Breast epithelium (tissue), 4 donors: Measurements from ENCODE around the gene CD80. TPM values are rescaled to one million over a fixed set of nuclear protein-coding genes. Genes with fewer than 3 reads are reported as not detected.
A peak's percentile ranks its signal among the peaks of the same experiment; 100 is the strongest.

Experiments
- DNase-seq, 2 donors: peaks; one replicate each; pipeline ENCODE4 v3.0.0-alpha.2; 2019; ENCODE audit warnings: low spot score in 2 of 2
- H3K27ac ChIP-seq, 2 donors: fragments of 200-600 bp; sonication (generic) in 1 of 2; one replicate each; pipeline ENCODE4 v1.5.1; 2016 to 2019; ENCODE audit warnings: mild to moderate bottlenecking in 1 of 2
- H3K27me3 ChIP-seq, 2 donors: fragments of 200-600 bp; sonication (generic) in 1 of 2; one replicate each; pipeline versions ENCODE4 v1.5.1 to v1.6.0; 2017 to 2019; ENCODE audit warnings: control low read depth in 1 of 2, mild to moderate bottlenecking in 1 of 2
- H3K36me3 ChIP-seq: fragments of 200-600 bp; one replicate; pipeline ENCODE4 v1.5.1; 2019
- H3K4me1 ChIP-seq, 2 donors: fragments of 200-600 bp; sonication (generic); one replicate each; pipeline ENCODE4 v1.5.1; 2016 to 2019; ENCODE audit warnings: control low read depth in 1 of 2
- H3K4me3 ChIP-seq, 3 donors: fragments of 200-600 bp; sonication (generic); 1 replicate in 2 of 3; 2 replicates in 1 of 3; pipeline ENCODE4 v1.5.1; 2016 to 2019; ENCODE audit warnings: mild to moderate bottlenecking in 3 of 3, moderate library complexity in 2 of 3
- H3K9me3 ChIP-seq, 2 donors: fragments of 200-600 bp; sonication (generic) in 1 of 2; one replicate each; pipeline ENCODE4 v1.5.1; 2016 to 2019; ENCODE audit warnings: control low read depth in 1 of 2
- POLR2A ChIP-seq: fragments of 450-650 bp; IDR thresholded peaks from one replicate; pipeline ENCODE4 v1.6.1; 2016; ENCODE audit warnings: antibody characterized with exemption, mild to moderate bottlenecking, moderate library complexity
- POLR2AphosphoS5 ChIP-seq, 3 donors: sonication (generic); formaldehyde crosslinking; IDR thresholded peaks; one replicate each; pipeline ENCODE4 v1.6.1; 2017; ENCODE audit warnings: antibody characterized with exemption in 3 of 3
- intact Hi-C: fragments of 100-400 bp; cut with DNase I; formaldehyde crosslinking; loops from one replicate; pipeline ENCODE4 v1.15.1; 2023; ENCODE audit warnings: low total_unique reads
- total RNA-seq, 3 donors: library from RNA; depleted of rRNA; stranded (reverse); fragments of >200 nt; gene quantifications; one replicate each; pipeline ENCODE4 v1.1.0, GENCODE V29; 2016
- TF ChIP-seq, protein P1 (sequence below), 3 donors: fragments of 450-650 bp; IDR thresholded peaks; one replicate each; pipeline ENCODE4 v1.5.1; 2016 to 2017; ENCODE audit warnings: antibody characterized with exemption in 3 of 3, mild to moderate bottlenecking in 3 of 3, moderate library complexity in 3 of 3

CD80 gene
- total RNA-seq, 3 donors from 2014 or later, result 0.96 to 1.8 (median 1.6) TPM

GRCh38 chr3:119500901-119501300, 58.5 kb downstream of the CD80 start:
- H3K4me3 ChIP-seq, result no peak overlapping the region
- intact Hi-C loops, result no loop called here
- no peak overlapping the region for H3K27ac ChIP-seq
- no peaks in the 10 kb centered on the region for H3K4me1 ChIP-seq
- peaks cover 8% of the 10 kb centered on the region for H3K36me3 ChIP-seq
- TF ChIP-seq, protein P1, sequence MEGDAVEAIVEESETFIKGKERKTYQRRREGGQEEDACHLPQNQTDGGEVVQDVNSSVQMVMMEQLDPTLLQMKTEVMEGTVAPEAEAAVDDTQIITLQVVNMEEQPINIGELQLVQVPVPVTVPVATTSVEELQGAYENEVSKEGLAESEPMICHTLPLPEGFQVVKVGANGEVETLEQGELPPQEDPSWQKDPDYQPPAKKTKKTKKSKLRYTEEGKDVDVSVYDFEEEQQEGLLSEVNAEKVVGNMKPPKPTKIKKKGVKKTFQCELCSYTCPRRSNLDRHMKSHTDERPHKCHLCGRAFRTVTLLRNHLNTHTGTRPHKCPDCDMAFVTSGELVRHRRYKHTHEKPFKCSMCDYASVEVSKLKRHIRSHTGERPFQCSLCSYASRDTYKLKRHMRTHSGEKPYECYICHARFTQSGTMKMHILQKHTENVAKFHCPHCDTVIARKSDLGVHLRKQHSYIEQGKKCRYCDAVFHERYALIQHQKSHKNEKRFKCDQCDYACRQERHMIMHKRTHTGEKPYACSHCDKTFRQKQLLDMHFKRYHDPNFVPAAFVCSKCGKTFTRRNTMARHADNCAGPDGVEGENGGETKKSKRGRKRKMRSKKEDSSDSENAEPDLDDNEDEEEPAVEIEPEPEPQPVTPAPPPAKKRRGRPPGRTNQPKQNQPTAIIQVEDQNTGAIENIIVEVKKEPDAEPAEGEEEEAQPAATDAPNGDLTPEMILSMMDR (IDR thresholded peaks at IDR 0.05), result no peak
- TF ChIP-seq POLR2A, result no peak
- no peak for TF ChIP-seq POLR2AphosphoS5 (IDR thresholded peaks at IDR 0.05)
- DNase-seq, result no peak
- no peaks in the 10 kb centered on the region for H3K27me3 ChIP-seq
- H3K9me3 ChIP-seq, result no peaks in the 10 kb centered on the region

DNA sequence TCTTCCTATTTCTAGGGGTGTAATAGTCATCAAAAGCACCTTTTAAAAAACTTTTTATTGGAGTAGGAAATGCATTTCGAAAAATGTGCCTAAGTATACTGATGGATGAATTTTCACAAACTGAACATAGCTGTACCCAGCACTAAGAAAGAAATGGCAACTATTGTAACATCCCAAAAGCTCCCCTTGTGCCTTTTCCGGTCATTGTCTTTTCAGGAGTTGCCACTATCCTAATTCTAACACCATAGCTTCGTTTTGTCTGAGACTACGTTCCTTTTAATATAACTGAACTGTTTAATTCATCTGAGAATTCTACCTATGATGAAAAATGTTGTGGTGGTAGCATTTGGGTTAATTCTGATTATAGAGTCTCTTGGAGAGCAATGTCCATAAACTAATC, 59.1 kb downstream of the CD80 start:
- H3K9me3 ChIP-seq, result no peaks in the 10 kb centered on the region
- DNase-seq, result no peak
- H3K4me1 ChIP-seq, result no peaks in the 10 kb centered on the region
- H3K36me3 ChIP-seq, result peaks cover 8% of the 10 kb centered on the region
- intact Hi-C loops, result no loop called here
- no peaks in the 10 kb centered on the region for H3K27me3 ChIP-seq
- no peak for TF ChIP-seq POLR2A
- H3K27ac ChIP-seq, result no peak overlapping the region
- H3K4me3 ChIP-seq, result no peak overlapping the region

DNA sequence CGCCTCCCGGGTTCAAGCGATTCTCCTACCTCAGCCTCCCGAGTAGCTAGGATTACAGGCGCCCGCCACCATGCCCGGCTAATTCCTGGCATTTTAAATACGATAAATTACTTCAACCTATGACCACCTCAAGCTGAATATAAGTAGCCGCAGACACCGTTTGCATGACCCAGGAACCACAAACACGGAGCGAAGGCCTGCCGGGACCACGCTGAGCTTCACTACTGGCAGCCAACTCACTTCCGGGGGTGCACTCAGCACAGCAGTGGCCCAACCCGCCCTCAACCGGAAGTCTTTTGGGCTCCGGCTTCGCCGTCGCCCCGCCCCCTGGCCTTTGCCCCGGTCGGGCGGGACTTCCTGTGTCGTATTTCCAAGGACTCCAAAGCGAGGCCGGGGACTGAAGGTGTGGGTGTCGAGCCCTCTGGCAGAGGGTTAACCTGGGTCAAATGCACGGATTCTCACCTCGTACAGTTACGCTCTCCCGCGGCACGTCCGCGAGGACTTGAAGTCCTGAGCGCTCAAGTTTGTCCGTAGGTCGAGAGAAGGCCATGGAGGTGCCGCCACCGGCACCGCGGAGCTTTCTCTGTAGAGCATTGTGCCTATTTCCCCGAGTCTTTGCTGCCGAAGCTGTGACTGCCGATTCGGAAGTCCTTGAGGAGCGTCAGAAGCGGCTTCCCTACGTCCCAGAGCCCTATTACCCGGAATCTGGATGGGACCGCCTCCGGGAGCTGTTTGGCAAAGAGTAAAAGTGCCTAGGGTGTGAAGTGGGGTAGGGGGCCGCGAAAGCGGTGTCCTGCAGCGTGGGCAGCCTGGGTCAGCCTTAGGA, 61.0 kb downstream of the CD80 start, which contains the start of gene TIMMDC1:
TSS of gene TIMMDC1 (plus strand) at position 362 of the 826 bp plus-strand sequence. CDS start at position 549, 187 bp downstream.
- Histone ChIP-seq H3K4me1 (no peaks in the 10 kb centered on the region), H3K27ac (peak within 1 kb of the TSS; percentile 91 to 96), H3K27me3 (no peaks in the 10 kb centered on the region), H3K4me3 (peak within 1 kb of the TSS; percentile 72 to 95 (median 94)), H3K36me3 (no peaks in the 10 kb centered on the region), H3K9me3 (no peaks in the 10 kb centered on the region)
- peak; percentile 75 to 94 (median 94) for TF ChIP-seq POLR2AphosphoS5 (IDR thresholded peaks at IDR 0.05)
- no peak for TF ChIP-seq POLR2A
- TF ChIP-seq, protein P1 (IDR thresholded peaks at IDR 0.05), result no peak
- peak; percentile 94 to 96 for DNase-seq
- intact Hi-C loops, result no loop called here

DNA sequence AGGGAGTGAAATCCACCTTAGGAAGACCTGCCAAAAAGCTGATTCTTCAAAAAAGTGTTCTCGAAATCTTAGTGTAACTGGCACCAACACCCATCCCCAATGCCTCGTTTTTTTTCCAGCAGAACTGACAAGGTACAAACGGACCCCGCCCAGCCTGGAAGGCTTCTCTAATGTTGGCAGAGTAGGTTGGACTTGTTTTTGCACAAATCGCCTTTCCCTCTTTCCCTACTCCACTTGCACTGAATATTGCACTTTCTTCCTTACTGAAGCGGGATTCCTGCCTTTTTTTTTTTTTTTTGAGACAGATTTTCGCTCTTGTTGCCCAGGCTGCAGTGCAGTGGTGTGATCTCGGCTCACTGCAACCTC, 61.6 kb downstream of the CD80 start:
- intact Hi-C loops, result no loop called here
- Histone ChIP-seq H3K4me1 (no peaks in the 10 kb centered on the region), H3K27ac (peak overlapping the region; percentile 91 to 96), H3K4me3 (peak overlapping the region; percentile 72 to 95 (median 94)), H3K27me3 (no peaks in the 10 kb centered on the region), H3K36me3 (no peaks in the 10 kb centered on the region), H3K9me3 (no peaks in the 10 kb centered on the region)
- no peak for DNase-seq
- TF ChIP-seq POLR2AphosphoS5 (IDR thresholded peaks at IDR 0.05) (no peak), POLR2A (no peak)
- TF ChIP-seq, protein P1 (IDR thresholded peaks at IDR 0.05), result no peak

GRCh38 chr3:119494597-119494996, 64.8 kb downstream of the CD80 start:
- intact Hi-C loops, result no loop called here
- DNase-seq, result no peak
- Histone ChIP-seq H3K4me1 (no peaks in the 10 kb centered on the region), H3K27ac (no peak overlapping the region), H3K9me3 (no peaks in the 10 kb centered on the region), H3K4me3 (no peak overlapping the region), H3K36me3 (peaks cover 4% of the 10 kb centered on the region), H3K27me3 (no peaks in the 10 kb centered on the region)
- no peak for TF ChIP-seq POLR2AphosphoS5 (IDR thresholded peaks at IDR 0.05)
- no peak for TF ChIP-seq POLR2A
- TF ChIP-seq, protein P1 (IDR thresholded peaks at IDR 0.05), result no peak
